DND-41 (cell line): ENCODE data around the gene NPHP4.

Experiments used
- ATAC-seq: fragments of 200-7000 bp; cut with Tn5 transposase; 3 replicates; pipeline ENCODE4 v1.9.1; 2021; ENCODE audit warnings: low read depth; ENCODE audit not compliant: insufficient read depth
- DNase-seq: peaks from one replicate; pipeline ENCODE4 v3.0.0-alpha.2; 2020
- H2AFZ ChIP-seq: 2 replicates; pipeline ENCODE4 v1.6.0; 2012; ENCODE audit warnings: low read depth, low read length
- H3K27ac ChIP-seq: 2 replicates; pipeline ENCODE4 v1.5.1; 2012; ENCODE audit warnings: low read length, inconsistent platforms
- H3K27me3 ChIP-seq: fragments of 200-600 bp; sonication (generic); 2 replicates; pipeline ENCODE4 v1.6.0; 2012; ENCODE audit warnings: low read length, mild to moderate bottlenecking, inconsistent platforms; ENCODE audit not compliant: insufficient read depth, poor library complexity
- H3K36me3 ChIP-seq: 2 replicates; pipeline ENCODE4 v1.5.1; 2012; ENCODE audit warnings: low read length, inconsistent platforms; ENCODE audit not compliant: insufficient read depth
- H3K4me1 ChIP-seq: 2 replicates; pipeline ENCODE4 v1.5.1; 2012; ENCODE audit warnings: mild to moderate bottlenecking, low read length; ENCODE audit not compliant: insufficient read depth
- H3K4me2 ChIP-seq: 2 replicates; pipeline ENCODE4 v1.6.0; 2012; ENCODE audit warnings: mild to moderate bottlenecking, moderate library complexity, low read length, inconsistent platforms; ENCODE audit not compliant: insufficient read depth
- H3K4me3 ChIP-seq, 2 experiments: fragments of 200-600 bp in 1 of 2; shearing (Covaris generic) in 1 of 2; 2 replicates each; pipeline ENCODE4 v1.5.1; 2012 to 2016; ENCODE audit warnings: inconsistent platforms in 2 of 2, low read length in 2 of 2, mild to moderate bottlenecking in 2 of 2, low read depth in 1 of 2, moderate library complexity in 1 of 2
- H3K79me2 ChIP-seq: 2 replicates; pipeline ENCODE4 v1.6.0; 2012; ENCODE audit warnings: low read length, inconsistent platforms; ENCODE audit not compliant: insufficient read depth
- H3K9ac ChIP-seq: 2 replicates; pipeline ENCODE4 v1.6.0; 2012; ENCODE audit warnings: low read depth, mild to moderate bottlenecking, inconsistent platforms, low read length, moderate library complexity
- H3K9me3 ChIP-seq: 2 replicates; pipeline ENCODE4 v1.5.1; 2012; ENCODE audit warnings: low read length, moderate library complexity, mild to moderate bottlenecking, inconsistent platforms; ENCODE audit not compliant: insufficient read depth, severe bottlenecking
- H4K20me1 ChIP-seq: 2 replicates; pipeline ENCODE4 v1.6.0; 2012; ENCODE audit warnings: low read length; ENCODE audit not compliant: insufficient read depth
- EZH2 ChIP-seq: IDR thresholded peaks from 3 replicates; pipeline ENCODE4 v1.6.1; 2012; ENCODE audit warnings: borderline replicate concordance, low read depth, mild to moderate bottlenecking, moderate library complexity, low read length, inconsistent platforms; ENCODE audit not compliant: severe bottlenecking
- TF ChIP-seq, protein P1 (sequence below): IDR thresholded peaks from 2 replicates; pipeline ENCODE4 v1.5.1; 2012; ENCODE audit warnings: borderline replicate concordance, low read length, moderate library complexity, mild to moderate bottlenecking; ENCODE audit not compliant: poor library complexity, severe bottlenecking; ENCODE audit errors: extremely low read depth

The NPHP4 gene

DNA sequence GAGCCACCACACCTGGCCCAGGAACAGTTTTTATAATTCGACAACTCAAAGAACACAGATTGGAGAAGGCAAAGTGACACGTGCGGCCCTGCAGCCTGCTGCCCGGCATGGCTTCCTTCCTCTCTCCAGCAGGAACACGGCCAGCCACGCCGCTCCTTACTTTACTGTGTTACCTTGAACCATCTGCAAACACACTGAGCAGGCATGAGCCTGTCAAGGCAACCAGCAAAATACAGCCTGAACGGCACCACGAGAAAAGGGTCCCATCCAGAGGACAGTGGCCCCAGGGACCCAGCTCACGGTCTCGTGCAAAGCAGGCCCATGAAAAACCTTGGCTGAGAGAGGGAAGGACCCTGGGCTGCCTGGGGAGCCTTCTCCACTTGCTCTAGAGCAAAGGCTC is 38.8 kb downstream of the NPHP4 start:
- Histone ChIP-seq H3K27me3 (no peaks in the 10 kb centered on the region), H3K27ac (no peak overlapping the region), H3K9me3 (no peaks in the 10 kb centered on the region), H3K9ac (no peak overlapping the region), H3K36me3 (peaks cover 63% of the 10 kb centered on the region), H3K4me2 (no peak overlapping the region), H2AFZ (no peak overlapping the region), H3K79me2 (no peaks in the 10 kb centered on the region), H4K20me1 (peaks cover 16% of the 10 kb centered on the region), H3K4me1 (no peaks in the 10 kb centered on the region), H3K4me3 (no peak overlapping the region)
- ATAC-seq (no peak), DNase-seq (no peak)
- no peak for TF ChIP-seq EZH2
- TF ChIP-seq, protein P1, sequence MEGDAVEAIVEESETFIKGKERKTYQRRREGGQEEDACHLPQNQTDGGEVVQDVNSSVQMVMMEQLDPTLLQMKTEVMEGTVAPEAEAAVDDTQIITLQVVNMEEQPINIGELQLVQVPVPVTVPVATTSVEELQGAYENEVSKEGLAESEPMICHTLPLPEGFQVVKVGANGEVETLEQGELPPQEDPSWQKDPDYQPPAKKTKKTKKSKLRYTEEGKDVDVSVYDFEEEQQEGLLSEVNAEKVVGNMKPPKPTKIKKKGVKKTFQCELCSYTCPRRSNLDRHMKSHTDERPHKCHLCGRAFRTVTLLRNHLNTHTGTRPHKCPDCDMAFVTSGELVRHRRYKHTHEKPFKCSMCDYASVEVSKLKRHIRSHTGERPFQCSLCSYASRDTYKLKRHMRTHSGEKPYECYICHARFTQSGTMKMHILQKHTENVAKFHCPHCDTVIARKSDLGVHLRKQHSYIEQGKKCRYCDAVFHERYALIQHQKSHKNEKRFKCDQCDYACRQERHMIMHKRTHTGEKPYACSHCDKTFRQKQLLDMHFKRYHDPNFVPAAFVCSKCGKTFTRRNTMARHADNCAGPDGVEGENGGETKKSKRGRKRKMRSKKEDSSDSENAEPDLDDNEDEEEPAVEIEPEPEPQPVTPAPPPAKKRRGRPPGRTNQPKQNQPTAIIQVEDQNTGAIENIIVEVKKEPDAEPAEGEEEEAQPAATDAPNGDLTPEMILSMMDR, result no peak

DNA sequence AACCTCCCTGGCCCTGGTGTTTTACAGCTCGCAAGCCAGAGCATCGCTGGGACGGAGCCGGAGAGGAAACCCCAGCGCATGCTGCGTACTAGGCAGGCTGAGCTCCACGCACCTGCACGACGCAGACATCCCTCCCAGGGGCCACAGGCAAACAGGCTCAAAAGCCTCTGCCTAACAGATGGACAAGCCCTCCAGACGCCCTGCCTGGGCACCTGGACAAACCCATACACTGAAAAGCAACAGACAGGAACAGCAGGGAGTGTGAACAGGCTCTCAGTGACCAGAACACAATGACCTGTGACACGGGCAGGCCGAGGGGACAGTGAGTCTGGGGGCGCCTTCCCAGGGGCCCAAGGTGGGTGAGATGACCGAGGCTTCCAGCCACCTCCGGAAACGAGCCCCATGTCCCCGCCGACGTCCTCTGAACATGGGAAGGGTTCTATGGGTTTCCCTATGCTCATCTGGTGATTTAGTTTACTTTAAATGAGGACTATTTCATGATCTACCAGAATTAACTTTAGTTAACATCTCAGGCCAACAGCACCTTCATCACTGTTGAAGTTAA is 40.3 kb downstream of the NPHP4 start:
- no peak overlapping the region for H3K9ac ChIP-seq
- no peak overlapping the region for H3K27ac ChIP-seq
- TF ChIP-seq EZH2, result no peak
- TF ChIP-seq, protein P1, result no peak
- H3K9me3 ChIP-seq, result no peaks in the 10 kb centered on the region
- H3K36me3 ChIP-seq, result peaks cover 66% of the 10 kb centered on the region
- no peaks in the 10 kb centered on the region for H3K27me3 ChIP-seq
- H3K4me2 ChIP-seq, result no peak overlapping the region
- no peaks in the 10 kb centered on the region for H3K79me2 ChIP-seq
- H2AFZ ChIP-seq, result no peak overlapping the region
- H3K4me3 ChIP-seq, result no peak overlapping the region
- peaks cover 10% of the 10 kb centered on the region for H4K20me1 ChIP-seq
- DNase-seq (no peak), ATAC-seq (no peak)
- no peaks in the 10 kb centered on the region for H3K4me1 ChIP-seq

DNA sequence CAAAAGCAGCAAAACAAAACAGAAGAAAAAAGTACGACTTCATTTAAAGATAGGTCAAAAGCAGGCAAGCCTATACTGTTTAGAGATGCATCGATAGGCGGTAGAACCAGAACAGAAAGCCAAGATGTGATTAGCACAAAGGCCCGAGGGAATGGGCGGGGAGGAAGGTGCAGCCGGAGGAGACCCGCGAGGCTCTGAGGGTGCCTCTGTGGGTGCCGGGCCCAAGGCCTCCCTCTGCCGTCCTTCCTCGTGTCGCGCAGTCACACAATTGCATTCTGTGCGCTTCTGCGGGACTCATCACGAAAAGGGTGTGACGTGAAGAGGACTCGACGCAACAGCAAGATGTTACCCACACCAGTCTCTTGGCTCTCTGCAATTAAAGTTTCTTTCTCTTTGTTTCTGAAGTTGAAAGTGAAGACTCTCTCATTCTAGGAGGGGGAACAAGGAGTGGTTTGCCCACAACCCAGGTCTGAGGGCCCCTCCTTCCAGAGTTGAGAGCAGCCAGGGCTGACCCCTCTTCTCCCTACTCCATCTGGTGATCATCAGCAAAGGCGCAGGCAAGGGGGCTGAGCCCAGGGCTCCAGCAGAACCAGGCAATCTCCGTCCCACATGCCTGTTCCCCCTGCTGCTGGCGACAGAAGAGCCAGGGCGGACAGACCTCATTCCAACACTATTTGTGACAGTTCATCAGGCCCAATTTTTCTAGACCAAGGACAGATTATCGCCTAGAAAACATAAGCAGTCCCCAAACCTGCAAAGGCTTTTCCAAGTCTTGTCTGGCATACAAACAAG is 41.0 kb downstream of the NPHP4 start:
- no peak overlapping the region for H3K27ac ChIP-seq
- no peak overlapping the region for H3K9ac ChIP-seq
- H3K27me3 ChIP-seq, result no peaks in the 10 kb centered on the region
- no peaks in the 10 kb centered on the region for H3K9me3 ChIP-seq
- H3K4me1 ChIP-seq, result no peaks in the 10 kb centered on the region
- TF ChIP-seq, protein P1, result no peak
- H4K20me1 ChIP-seq, result peaks cover 4% of the 10 kb centered on the region
- ATAC-seq (no peak), DNase-seq (no peak)
- H3K4me3 ChIP-seq, result no peak overlapping the region
- H3K79me2 ChIP-seq, result no peaks in the 10 kb centered on the region
- H3K36me3 ChIP-seq, result peaks cover 65% of the 10 kb centered on the region
- no peak overlapping the region for H2AFZ ChIP-seq
- H3K4me2 ChIP-seq, result no peak overlapping the region
